H1 (cell line): ENCODE results near the gene FAT2. TPM values are rescaled to one million over a fixed set of nuclear protein-coding genes. Genes with fewer than 3 reads are reported as not detected.

Experiments used
- BRCA1 ChIP-seq: IDR thresholded peaks from 2 replicates; pipeline ENCODE4 v1.6.1; 2012; ENCODE audit warnings: low read depth, low read length, improper control_type of control experiment
- CHD7 ChIP-seq: fragments of 300-600 bp; sonication (generic); IDR thresholded peaks from 2 replicates; pipeline ENCODE4 v1.7.1; 2012; ENCODE audit warnings: low read length, moderate library complexity, mild to moderate bottlenecking, inconsistent platforms; ENCODE audit not compliant: insufficient replicate concordance
- CREB1 ChIP-seq: IDR thresholded peaks from 2 replicates; pipeline ENCODE4 v1.6.1; 2012; ENCODE audit warnings: inconsistent platforms
- KDM1A ChIP-seq: fragments of 200-600, 300-600 bp; sonication (generic); IDR thresholded peaks from 2 replicates; pipeline ENCODE4 v1.7.1; 2016; ENCODE audit warnings: mild to moderate bottlenecking, low read length, borderline replicate concordance
- POLR2A ChIP-seq, 2 experiments: IDR thresholded peaks; 1 replicate in 1 of 2; 2 replicates in 1 of 2; pipeline ENCODE4 v1.6.1; 2011; ENCODE audit warnings: low read depth in 2 of 2, low read length in 2 of 2, mild to moderate bottlenecking in 2 of 2; ENCODE audit errors: control extremely low read depth in 1 of 2
- RAD21 ChIP-seq, 2 experiments: IDR thresholded peaks in 1 of 2; conservative IDR thresholded peaks in 1 of 2; 2 replicates each; pipeline ENCODE4 v1.6.1; 2011; ENCODE audit warnings: low read depth in 2 of 2, low read length in 2 of 2, improper control_type of control experiment in 1 of 2, inconsistent platforms in 1 of 2, mild to moderate bottlenecking in 1 of 2, moderate library complexity in 1 of 2
- TBP ChIP-seq: IDR thresholded peaks from 2 replicates; pipeline ENCODE4 v1.6.1; 2011; ENCODE audit warnings: low read depth, low read length, improper control_type of control experiment
- YY1 ChIP-seq: IDR thresholded peaks from 2 replicates; pipeline ENCODE4 v1.6.1; 2011; ENCODE audit warnings: low read depth, mild to moderate bottlenecking, low read length
- polyA plus RNA-seq, 7 experiments: library from polyadenylated mRNA; depleted of rRNA in 3 of 7; stranded (reverse) in 5 of 7; unstranded in 2 of 7; fragments of >200 nt in 5 of 7; fragments of 200-250 nt in 2 of 7; gene quantifications; 1 replicate in 5 of 7; 2 replicates in 1 of 7; 4 replicates in 1 of 7; pipeline versions ENCODE4 v1.2.1 to v1.2.3, GENCODE V29; 2011 to 2013; ENCODE audit warnings: missing spikeins in 2 of 7, mixed read lengths in 2 of 7
- total RNA-seq: library from RNA; stranded (reverse); fragmentation: NEBNext Ultra II Directional; extraction: Animal tissue kit (Norgen Biotek cat#: 25700); gene quantifications from 2 replicates; pipeline ENCODE4 v1.2.1, GENCODE V29; 2021
- TF ChIP-seq, protein P1 (sequence below), 3 experiments: IDR thresholded peaks; 1 replicate in 2 of 3; 2 replicates in 1 of 3; pipeline versions ENCODE4 v1.5.1 to v1.6.1; 2011; ENCODE audit warnings: low read length in 3 of 3, mild to moderate bottlenecking in 3 of 3, inconsistent platforms in 2 of 3, low read depth in 1 of 3, moderate library complexity in 1 of 3; ENCODE audit not compliant: insufficient read depth in 1 of 3; ENCODE audit errors: control extremely low read depth in 1 of 3

FAT2 gene
- total and polyA plus RNA-seq, 2 of the 8 experiments (the other 6 are each of a cell fraction or from before 2014, with no cell fraction given): 0.12 to 0.30 TPM

- no peak for TF ChIP-seq CHD7
- no peak for TF ChIP-seq TBP
- no peak for TF ChIP-seq BRCA1
- TF ChIP-seq POLR2A (IDR thresholded peaks at IDR 0.05; ENCODE audit: control extremely low read depth in 1 of 2, low read depth in 2 of 2, low read length in 2 of 2): no peak
- TF ChIP-seq KDM1A: no peak
- TF ChIP-seq RAD21 (IDR thresholded peaks at IDR 0.05 in 1 of 2, conservative IDR thresholded peaks at IDR 0.05 in 1 of 2; ENCODE audit: low read depth in 2 of 2, low read length in 2 of 2): no peak
- no peak for TF ChIP-seq CREB1
- TF ChIP-seq YY1: no peak
- TF ChIP-seq, protein P1, sequence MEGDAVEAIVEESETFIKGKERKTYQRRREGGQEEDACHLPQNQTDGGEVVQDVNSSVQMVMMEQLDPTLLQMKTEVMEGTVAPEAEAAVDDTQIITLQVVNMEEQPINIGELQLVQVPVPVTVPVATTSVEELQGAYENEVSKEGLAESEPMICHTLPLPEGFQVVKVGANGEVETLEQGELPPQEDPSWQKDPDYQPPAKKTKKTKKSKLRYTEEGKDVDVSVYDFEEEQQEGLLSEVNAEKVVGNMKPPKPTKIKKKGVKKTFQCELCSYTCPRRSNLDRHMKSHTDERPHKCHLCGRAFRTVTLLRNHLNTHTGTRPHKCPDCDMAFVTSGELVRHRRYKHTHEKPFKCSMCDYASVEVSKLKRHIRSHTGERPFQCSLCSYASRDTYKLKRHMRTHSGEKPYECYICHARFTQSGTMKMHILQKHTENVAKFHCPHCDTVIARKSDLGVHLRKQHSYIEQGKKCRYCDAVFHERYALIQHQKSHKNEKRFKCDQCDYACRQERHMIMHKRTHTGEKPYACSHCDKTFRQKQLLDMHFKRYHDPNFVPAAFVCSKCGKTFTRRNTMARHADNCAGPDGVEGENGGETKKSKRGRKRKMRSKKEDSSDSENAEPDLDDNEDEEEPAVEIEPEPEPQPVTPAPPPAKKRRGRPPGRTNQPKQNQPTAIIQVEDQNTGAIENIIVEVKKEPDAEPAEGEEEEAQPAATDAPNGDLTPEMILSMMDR (IDR thresholded peaks at IDR 0.05; ENCODE audit: control extremely low read depth in 1 of 3, insufficient read depth in 1 of 3, low read depth in 1 of 3, low read length in 3 of 3): no peak
These were observed 34.2 kb upstream of the FAT2 start (continued) for GRCh38 chr5:151625285-151625684.
